Hematopoietic multipotent progenitor cell (in vitro differentiated cells): Measurements from ENCODE around the gene MICB. TPM values are rescaled to one million over a fixed set of nuclear protein-coding genes. Genes with fewer than 3 reads are reported as not detected.

Source experiments
- DNase-seq, 3 donors: peaks; one replicate each; pipeline ENCODE4 v3.0.0-alpha.2; 2011 to 2015; ENCODE audit warnings: low read depth in 2 of 3, low spot score in 2 of 3
- small RNA-seq: library from RNA; depleted of rRNA; stranded (forward); fragments of <200 nt; gene quantifications from one replicate; pipeline ENCODE3, GENCODE V24; 2012
- total RNA-seq: library from RNA; depleted of rRNA; stranded (reverse); fragments of >200 nt; gene quantifications from one replicate; pipeline ENCODE4 v1.2.3, GENCODE V29; 2012

The MICB gene
- total RNA-seq, 1 donor: 15.1 TPM

DNA sequence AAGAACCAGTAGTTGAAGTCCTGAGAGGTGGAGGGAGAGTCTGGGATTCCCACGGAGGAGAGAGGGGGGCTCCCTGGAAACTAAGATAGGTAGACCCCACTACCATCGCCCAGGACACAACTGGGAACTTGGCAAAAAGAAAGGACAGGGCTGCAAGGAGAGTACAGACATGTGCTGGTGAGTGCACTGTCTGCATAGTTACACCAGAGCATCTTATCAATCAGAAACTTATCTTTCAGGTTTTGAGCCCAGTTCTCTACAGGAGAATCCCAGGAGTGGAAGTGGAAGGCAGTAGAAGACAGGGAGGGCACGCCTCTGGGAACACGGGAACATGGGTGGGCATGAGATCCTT is 61.6 kb downstream of the MICB start:
- no peak for DNase-seq

DNA sequence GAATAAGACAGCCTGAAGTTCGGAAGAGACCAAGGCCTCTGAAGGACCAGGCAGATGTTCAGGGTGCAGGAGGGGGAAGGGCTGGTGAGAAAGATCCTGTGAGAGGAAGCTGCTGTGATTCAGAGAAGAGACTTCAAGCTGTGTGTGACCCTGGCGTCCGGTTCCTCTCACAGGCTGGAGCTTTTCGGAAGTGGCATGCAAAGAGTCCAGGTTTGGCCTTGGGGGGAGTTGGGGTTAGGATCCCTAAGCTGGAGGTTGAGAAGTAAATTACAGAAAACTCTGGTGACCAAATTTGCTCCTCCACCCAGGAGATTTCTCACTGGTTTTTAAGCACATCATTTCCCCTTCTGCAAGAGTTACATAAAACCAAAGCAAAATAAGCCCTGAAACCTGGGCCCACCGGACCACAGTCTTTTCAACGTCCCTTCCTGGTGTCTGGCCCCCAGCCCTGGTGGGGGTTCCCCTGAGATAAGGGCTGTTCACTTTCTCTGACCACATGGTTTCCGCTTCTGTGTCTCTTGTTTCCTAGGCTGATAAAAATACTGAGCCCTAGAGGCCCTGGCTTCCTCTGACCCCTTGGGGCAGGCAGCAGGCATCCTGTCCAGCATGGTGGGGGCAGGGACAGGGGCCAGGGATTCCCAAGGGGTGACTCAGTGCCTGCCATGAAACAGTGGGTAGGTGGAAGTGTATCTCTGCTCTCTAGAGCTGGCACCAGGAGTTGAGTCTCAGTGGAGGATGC is 62.2 kb downstream of the MICB start:
- peak in 2 of 3 donors; percentile 77 to 79 for DNase-seq

DNA sequence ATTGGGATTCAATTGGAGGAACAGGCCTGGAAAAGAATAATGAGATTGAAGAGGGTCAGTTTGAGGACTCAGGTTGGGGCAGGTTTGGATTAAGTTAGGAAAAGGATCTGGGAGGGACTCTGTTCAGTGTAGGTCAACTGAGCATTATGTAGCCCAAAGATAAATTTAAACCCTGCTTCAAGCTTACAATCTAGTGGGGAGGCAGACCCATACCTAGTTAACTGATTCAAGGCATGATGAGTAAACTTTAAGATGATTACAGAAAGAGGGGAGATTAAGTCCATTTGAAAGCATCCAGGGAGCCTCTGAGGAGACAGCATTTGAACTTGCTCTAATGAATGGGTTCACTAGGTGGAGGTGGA is 62.7 kb downstream of the MICB start:
- DNase-seq: no peak

Small RNAs within 50 kb of the gene (small RNA-seq; reads per million reads assigned to genes)
- gene AL663061.1: not detected
- not detected for gene RF00019
- 407 reads per million, percentile 98 among the genes with 10 or more reads in this experiment for gene SNORD117
- gene SNORD84: not detected

Other genes starting within 250 kb of the MICB start
- 1,739 TPM for gene HLA-C, start 226.1 kb upstream of the MICB start, total RNA-seq
- 2,264 TPM for gene HLA-B, start 141.0 kb upstream of the MICB start, total RNA-seq
- 15.9 TPM for gene MICA, start 94.5 kb upstream of the MICB start, total RNA-seq
- not detected for gene MCCD1, start 30.8 kb downstream of the MICB start, total RNA-seq
- gene DDX39B, start 43.9 kb downstream of the MICB start, total RNA-seq: 571 TPM
- 1.1 TPM for gene ATP6V1G2, start 48.5 kb downstream of the MICB start, total RNA-seq
- 33.7 TPM for gene NFKBIL1, start 49.5 kb downstream of the MICB start, total RNA-seq
- under 0.01 TPM for gene LTA, start 74.1 kb downstream of the MICB start, total RNA-seq
- 0.27 TPM for gene TNF, start 77.4 kb downstream of the MICB start, total RNA-seq
- gene LTB, start 84.3 kb downstream of the MICB start, total RNA-seq: 31.0 TPM
- 74.9 TPM for gene LST1, start 88.1 kb downstream of the MICB start, total RNA-seq
- gene NCR3, start 94.9 kb downstream of the MICB start, total RNA-seq: 0.27 TPM
- gene AIF1, start 117.1 kb downstream of the MICB start, total RNA-seq: 66.8 TPM
- 117 TPM for gene PRRC2A, start 122.6 kb downstream of the MICB start, total RNA-seq
- 172 TPM for gene BAG6, start 154.5 kb downstream of the MICB start, total RNA-seq
- 3.8 TPM for gene APOM, start 157.7 kb downstream of the MICB start, total RNA-seq
- gene C6orf47, start 162.6 kb downstream of the MICB start, total RNA-seq: 19.1 TPM
- gene GPANK1, start 166.9 kb downstream of the MICB start, total RNA-seq: 16.2 TPM
- gene CSNK2B, start 167.9 kb downstream of the MICB start, total RNA-seq: 232 TPM
- gene LY6G5B, start 171.8 kb downstream of the MICB start, total RNA-seq: 7.8 TPM
- gene LY6G5C, start 182.9 kb downstream of the MICB start, total RNA-seq: 3.5 TPM
- 75.4 TPM for gene ABHD16A, start 205.2 kb downstream of the MICB start, total RNA-seq
- 0.54 TPM for gene LY6G6F, start 208.7 kb downstream of the MICB start, total RNA-seq
- gene LY6G6D, start 217.2 kb downstream of the MICB start, total RNA-seq: 1.6 TPM
- 0.54 TPM for gene LY6G6C, start 223.6 kb downstream of the MICB start, total RNA-seq
- gene MPIG6B, start 225.2 kb downstream of the MICB start, total RNA-seq: 7.8 TPM
- 223 TPM for gene DDAH2, start 231.2 kb downstream of the MICB start, total RNA-seq
- 794 TPM for gene CLIC1, start 238.4 kb downstream of the MICB start, total RNA-seq
- gene MSH5, start 241.9 kb downstream of the MICB start, total RNA-seq: 32.3 TPM